SK-N-SH treated with all-trans-retinoic acid at 6 μM for 48 hours (cell line): Measurements from ENCODE around the gene PAFAH1B1.

Experiments
- ESRRG ChIP-seq: fragments of 250-450 bp; sonication (Bioruptor Pico); IDR thresholded peaks from 2 replicates; pipeline ENCODE4 v1.6.1; 2021; ENCODE audit warnings: mild to moderate bottlenecking
- OSR1 ChIP-seq: fragments of 250-450 bp; sonication (Bioruptor Pico); IDR thresholded peaks from 2 replicates; pipeline ENCODE4 v1.8.0; 2022; ENCODE audit warnings: moderate library complexity, mild to moderate bottlenecking, inconsistent platforms
- ZNF565 ChIP-seq: fragments of 450-650 bp; formaldehyde crosslinking; conservative IDR thresholded peaks from 2 replicates; pipeline ENCODE4 v1.5.0; 2020; ENCODE audit warnings: low read depth, mild to moderate bottlenecking, moderate library complexity

- TF ChIP-seq OSR1 (CRISPR knock-in tag) (no peak), ESRRG (CRISPR knock-in tag) (no peak), ZNF565 (CRISPR knock-in tag) (no peak)
Observed at GRCh38 chr17:2547176-2547575, 46.3 kb upstream of the PAFAH1B1 start.
